CD4-positive, CD25-positive, alpha-beta regulatory T cell (primary cell): Measurements from ENCODE around the gene VNN1. TPM values are rescaled to one million over a fixed set of nuclear protein-coding genes. Genes with fewer than 3 reads are reported as not detected.
A peak's percentile ranks its signal among the peaks of the same experiment; 100 is the strongest.

Experiments
- ATAC-seq, 2 donors: fragments of 150-1000 bp; cut with Tn5 transposase; one replicate each; pipeline ENCODE4 v1.10.0; 2021; ENCODE audit warnings: low read depth in 2 of 2, moderate number of reproducible peaks in 2 of 2, moderate library complexity in 1 of 2
- DNase-seq, 3 donors: peaks; one replicate each; pipeline versions ENCODE4 v3.0.0 to v3.0.0-alpha.2; 2012 to 2022; ENCODE audit warnings: mixed read lengths in 1 of 3
- H3K27ac ChIP-seq: one replicate; pipeline ENCODE4 v1.7.0; 2013; ENCODE audit warnings: mild to moderate bottlenecking, low read length; ENCODE audit not compliant: insufficient read depth, poor library complexity, severe bottlenecking
- H3K27me3 ChIP-seq: one replicate; pipeline ENCODE4 v1.7.0; 2013; ENCODE audit warnings: low read length; ENCODE audit not compliant: control insufficient read depth, insufficient read depth
- H3K36me3 ChIP-seq: one replicate; pipeline ENCODE4 v1.7.0; 2013; ENCODE audit warnings: mild to moderate bottlenecking, low read length, moderate library complexity; ENCODE audit not compliant: control insufficient read depth, insufficient read depth
- H3K4me1 ChIP-seq: 2 replicates; pipeline ENCODE4 v1.7.0; 2013; ENCODE audit warnings: mild to moderate bottlenecking, low read length; ENCODE audit not compliant: insufficient read depth, control insufficient read depth, poor library complexity, severe bottlenecking
- H3K4me3 ChIP-seq: one replicate; pipeline ENCODE4 v1.7.0; 2013; ENCODE audit warnings: low read depth, mild to moderate bottlenecking, low read length, moderate library complexity
- H3K9me3 ChIP-seq, 2 experiments: 1 replicate in 1 of 2; 2 replicates in 1 of 2; pipeline ENCODE4 v1.7.0; 2013; ENCODE audit warnings: low read length in 2 of 2, mild to moderate bottlenecking in 1 of 2, moderate library complexity in 1 of 2; ENCODE audit not compliant: control insufficient read depth in 2 of 2
- H3K27ac Mint-ChIP-seq, 3 donors: one replicate each; pipeline ENCODE4 v1.8.0; 2020 to 2022; ENCODE audit warnings: mild to moderate bottlenecking in 3 of 3, mixed read lengths in 3 of 3, moderate library complexity in 2 of 3
- H3K27me3 Mint-ChIP-seq: one replicate; pipeline ENCODE4 v1.8.0; 2022; ENCODE audit warnings: mild to moderate bottlenecking, mixed read lengths
- H3K36me3 Mint-ChIP-seq: one replicate; pipeline ENCODE4 v1.8.0; 2020; ENCODE audit warnings: mixed read lengths
- H3K4me1 Mint-ChIP-seq, 4 donors: one replicate each; pipeline ENCODE4 v1.8.0; 2020 to 2022; ENCODE audit warnings: mixed read lengths in 4 of 4, mild to moderate bottlenecking in 1 of 4
- H3K4me3 Mint-ChIP-seq, 4 donors: one replicate each; pipeline ENCODE4 v1.8.0; 2020 to 2022; ENCODE audit warnings: mild to moderate bottlenecking in 4 of 4, mixed read lengths in 4 of 4, moderate library complexity in 3 of 4
- H3K9me3 Mint-ChIP-seq, 7 donors: one replicate each; pipeline ENCODE4 v1.8.0; 2020 to 2022; ENCODE audit warnings: mixed read lengths in 7 of 7, mild to moderate bottlenecking in 3 of 7, moderate library complexity in 2 of 7
- polyA plus RNA-seq, 4 donors: library from polyadenylated mRNA; unstranded; fragments of 300-500 nt; fragmentation: Illumina TruSeq; gene quantifications; one replicate each; pipeline ENCODE4 v1.2.3, GENCODE V29; 2021
- total RNA-seq: library from RNA; stranded (reverse); gene quantifications from one replicate; pipeline ENCODE4 v1.2.3, GENCODE V29; 2022

The VNN1 gene
- total and polyA plus RNA-seq, 5 donors from 2014 or later = 0.07 TPM; not detected in 4

GRCh38 chr6:132750455-132751248 lies 36.8 kb upstream of the VNN1 start:
- H3K4me1 ChIP-seq = peaks cover 18% of the 10 kb centered on the region
- H3K9me3 Mint-ChIP-seq = no peaks in the 10 kb centered on the region
- H3K36me3 ChIP-seq = peaks cover 2% of the 10 kb centered on the region
- no peaks in the 10 kb centered on the region for H3K27me3 ChIP-seq
- peak overlapping the region; percentile 14 to 83 (median 44) for H3K4me3 Mint-ChIP-seq
- peak overlapping the region; percentile 45 to 85 (median 73) for H3K27ac Mint-ChIP-seq
- DNase-seq (peak in 2 of 3 donors; percentile 24 to 49), ATAC-seq (peak in 1 of 2 donors; percentile 45)
- H3K27ac ChIP-seq = peak overlapping the region; percentile 36
- no peaks in the 10 kb centered on the region for H3K27me3 Mint-ChIP-seq
- peak overlapping the region; percentile 63 for H3K4me3 ChIP-seq
- peaks cover 17 to 36% (median 25%) of the 10 kb centered on the region in 4 donors for H3K4me1 Mint-ChIP-seq
- H3K36me3 Mint-ChIP-seq = peaks cover 52% of the 10 kb centered on the region
- no peaks in the 10 kb centered on the region for H3K9me3 ChIP-seq

- DNase-seq (peak in 1 of 3 donors; percentile 23), ATAC-seq (no peak)
- H3K9me3 Mint-ChIP-seq = peaks cover 0 to 5% (median 0%) of the 10 kb centered on the region in 7 donors
- peak overlapping the region in 1 of 4 donors; percentile 23 for H3K4me3 Mint-ChIP-seq
- peaks cover 18% of the 10 kb centered on the region for H3K4me1 ChIP-seq
- no peaks in the 10 kb centered on the region for H3K27me3 ChIP-seq
- H3K9me3 ChIP-seq = no peaks in the 10 kb centered on the region
- H3K36me3 ChIP-seq = peaks cover 6% of the 10 kb centered on the region
- H3K27me3 Mint-ChIP-seq = no peaks in the 10 kb centered on the region
- H3K27ac Mint-ChIP-seq = peak overlapping the region in 2 of 3 donors; percentile 1 to 63
- peaks cover 17 to 34% (median 26%) of the 10 kb centered on the region in 4 donors for H3K4me1 Mint-ChIP-seq
- no peak overlapping the region for H3K27ac ChIP-seq
- H3K36me3 Mint-ChIP-seq = peaks cover 63% of the 10 kb centered on the region
- peak overlapping the region; percentile 27 for H3K4me3 ChIP-seq
Measured at GRCh38 chr6:132749111-132749510, 35.3 kb upstream of the VNN1 start.

GRCh38 chr6:132748446-132748845 lies 34.6 kb upstream of the VNN1 start:
- H3K9me3 ChIP-seq = no peaks in the 10 kb centered on the region
- H3K4me3 Mint-ChIP-seq = no peak overlapping the region
- H3K27me3 Mint-ChIP-seq = no peaks in the 10 kb centered on the region
- peaks cover 17 to 34% (median 26%) of the 10 kb centered on the region in 4 donors for H3K4me1 Mint-ChIP-seq
- no peak overlapping the region for H3K4me3 ChIP-seq
- DNase-seq (no peak), ATAC-seq (no peak)
- H3K27ac ChIP-seq = no peak overlapping the region
- peaks cover 68% of the 10 kb centered on the region for H3K36me3 Mint-ChIP-seq
- peaks cover 0 to 5% (median 0%) of the 10 kb centered on the region in 7 donors for H3K9me3 Mint-ChIP-seq
- no peaks in the 10 kb centered on the region for H3K27me3 ChIP-seq
- H3K36me3 ChIP-seq = peaks cover 6% of the 10 kb centered on the region
- no peak overlapping the region for H3K27ac Mint-ChIP-seq
- H3K4me1 ChIP-seq = peaks cover 18% of the 10 kb centered on the region

GRCh38 chr6:132746048-132746447 lies 32.2 kb upstream of the VNN1 start:
- Mint-ChIP-seq H3K27me3 (peaks cover 7% of the 10 kb centered on the region), H3K4me1 (peaks cover 12 to 26% (median 21%) of the 10 kb centered on the region in 4 donors)
- H3K36me3 ChIP-seq = peaks cover 4% of the 10 kb centered on the region

GRCh38 chr6:132742495-132742894 lies 28.6 kb upstream of the VNN1 start:
- no peak for DNase-seq
- H3K4me1 ChIP-seq = no peaks in the 10 kb centered on the region
- Mint-ChIP-seq H3K4me3 (no peak overlapping the region), H3K27ac (no peak overlapping the region), H3K27me3 (peaks cover 14% of the 10 kb centered on the region), H3K9me3 (peaks cover 0 to 14% (median 5%) of the 10 kb centered on the region in 7 donors), H3K4me1 (peaks cover 0 to 4% (median 1%) of the 10 kb centered on the region in 4 donors), H3K36me3 (peaks cover 44% of the 10 kb centered on the region)
- no peak overlapping the region for H3K4me3 ChIP-seq
- H3K27ac ChIP-seq = no peak overlapping the region
- H3K36me3 ChIP-seq = peaks cover 4% of the 10 kb centered on the region
- ATAC-seq = no peak
- H3K9me3 ChIP-seq = peaks cover 0 to 3% of the 10 kb centered on the region in 2 experiments
- no peaks in the 10 kb centered on the region for H3K27me3 ChIP-seq

More at GRCh38 chr6:132746048-132746447, 32.2 kb upstream of the VNN1 start:
- Histone ChIP-seq H3K27ac (no peak overlapping the region), H3K9me3 (no peaks in the 10 kb centered on the region), H3K4me3 (no peak overlapping the region), H3K4me1 (peaks cover 16% of the 10 kb centered on the region), H3K27me3 (no peaks in the 10 kb centered on the region)
- Mint-ChIP-seq H3K36me3 (peaks cover 69% of the 10 kb centered on the region), H3K27ac (no peak overlapping the region), H3K4me3 (no peak overlapping the region), H3K9me3 (peaks cover 0 to 5% (median 0%) of the 10 kb centered on the region in 7 donors)
- no peak for ATAC-seq
- DNase-seq = no peak

GRCh38 chr6:132741281-132741680 lies 27.4 kb upstream of the VNN1 start:
- Histone ChIP-seq H3K27me3 (no peaks in the 10 kb centered on the region), H3K4me3 (no peak overlapping the region), H3K9me3 (peaks cover 0 to 3% of the 10 kb centered on the region in 2 experiments), H3K4me1 (peaks cover under 1% of the 10 kb centered on the region), H3K36me3 (peaks cover 4% of the 10 kb centered on the region), H3K27ac (no peak overlapping the region)
- DNase-seq (no peak), ATAC-seq (no peak)
- peaks cover 3 to 14% (median 5%) of the 10 kb centered on the region in 7 donors for H3K9me3 Mint-ChIP-seq
- peaks cover 4 to 8% (median 7%) of the 10 kb centered on the region in 4 donors for H3K4me1 Mint-ChIP-seq
- H3K36me3 Mint-ChIP-seq = peaks cover 35% of the 10 kb centered on the region
- H3K4me3 Mint-ChIP-seq = no peak overlapping the region
- H3K27me3 Mint-ChIP-seq = peaks cover 14% of the 10 kb centered on the region
- H3K27ac Mint-ChIP-seq = no peak overlapping the region

- H3K9me3 Mint-ChIP-seq = peaks cover 0 to 14% (median 3%) of the 10 kb centered on the region in 7 donors
- no peak overlapping the region for H3K27ac ChIP-seq
- no peak overlapping the region for H3K4me3 ChIP-seq
- H3K4me1 Mint-ChIP-seq = peaks cover 4 to 10% (median 6%) of the 10 kb centered on the region in 4 donors
- no peak overlapping the region for H3K4me3 Mint-ChIP-seq
- DNase-seq (peak in 1 of 3 donors; percentile 33), ATAC-seq (no peak)
- H3K27me3 Mint-ChIP-seq = peaks cover 9% of the 10 kb centered on the region
- no peak overlapping the region for H3K27ac Mint-ChIP-seq
- H3K9me3 ChIP-seq = peaks cover 0 to 3% of the 10 kb centered on the region in 2 experiments
- peaks cover 2% of the 10 kb centered on the region for H3K27me3 ChIP-seq
- peaks cover 4% of the 10 kb centered on the region for H3K4me1 ChIP-seq
- no peaks in the 10 kb centered on the region for H3K36me3 ChIP-seq
- peaks cover 6% of the 10 kb centered on the region for H3K36me3 Mint-ChIP-seq
Measured at GRCh38 chr6:132736239-132736638, 22.4 kb upstream of the VNN1 start.
